AG09319 (cell line): ENCODE measurements around the gene UBQLN3.

Experiments used
- DNase-seq: peaks from one replicate; pipeline ENCODE4 v3.0.0-alpha.2; 2010; ENCODE audit warnings: low read depth; ENCODE audit errors: extremely low read depth
- CTCF ChIP-seq: IDR thresholded peaks from 2 replicates; pipeline ENCODE4 v1.5.1; 2011; ENCODE audit warnings: low read depth, mild to moderate bottlenecking, inconsistent platforms, low read length, moderate library complexity

Gene UBQLN3

GRCh38 chr11:5507177-5507932 is 2.4 kb downstream of the UBQLN3 start:
- DNase-seq, result no peak
- TF ChIP-seq CTCF, result no peak

GRCh38 chr11:5505363-5506048 is 4.3 kb downstream of the UBQLN3 start:
- TF ChIP-seq CTCF, result no peak
- DNase-seq, result no peak

- no peak for DNase-seq
- no peak for TF ChIP-seq CTCF
Measured at GRCh38 chr11:5504403-5504921, 5.3 kb downstream of the UBQLN3 start.

- TF ChIP-seq CTCF, result no peak
- no peak for DNase-seq
Measured at GRCh38 chr11:5500393-5500801, 9.4 kb downstream of the UBQLN3 start.

GRCh38 chr11:5499671-5500070 is 10.1 kb downstream of the UBQLN3 start:
- DNase-seq, result no peak
- no peak for TF ChIP-seq CTCF

- no peak for DNase-seq
- no peak for TF ChIP-seq CTCF
Measured at GRCh38 chr11:5489576-5490357, 20.0 kb downstream of the UBQLN3 start.
